GM21423 (cell line): ENCODE measurements around the gene COL1A2.

Source experiments
- ATAC-seq: cut with Tn5 transposase; IDR thresholded peaks from one replicate; pipeline ENCODE4 v1.9.1; 2021; ENCODE audit warnings: mild to moderate bottlenecking, moderate library complexity; ENCODE audit not compliant: unreplicated experiment

Gene COL1A2

DNA sequence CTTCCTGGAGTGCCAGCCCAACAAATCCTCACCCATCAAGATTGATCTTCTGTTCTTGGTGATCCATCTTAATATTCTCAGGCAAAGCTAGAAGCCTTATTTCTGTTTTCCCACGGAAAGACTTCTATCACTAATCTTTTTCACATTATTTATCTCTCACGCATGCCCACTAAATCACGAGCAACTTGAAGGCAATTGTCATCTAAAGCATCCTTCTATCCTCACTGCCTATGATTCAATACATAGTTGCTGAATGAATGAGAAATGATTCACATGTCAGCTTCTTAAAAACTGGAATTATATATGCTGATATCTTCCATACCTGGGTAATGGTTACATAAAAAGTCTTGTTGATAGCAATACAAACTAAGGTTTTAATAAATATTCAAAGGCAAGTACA lies 12.6 kb upstream of the COL1A2 start:
- no peak for ATAC-seq

DNA sequence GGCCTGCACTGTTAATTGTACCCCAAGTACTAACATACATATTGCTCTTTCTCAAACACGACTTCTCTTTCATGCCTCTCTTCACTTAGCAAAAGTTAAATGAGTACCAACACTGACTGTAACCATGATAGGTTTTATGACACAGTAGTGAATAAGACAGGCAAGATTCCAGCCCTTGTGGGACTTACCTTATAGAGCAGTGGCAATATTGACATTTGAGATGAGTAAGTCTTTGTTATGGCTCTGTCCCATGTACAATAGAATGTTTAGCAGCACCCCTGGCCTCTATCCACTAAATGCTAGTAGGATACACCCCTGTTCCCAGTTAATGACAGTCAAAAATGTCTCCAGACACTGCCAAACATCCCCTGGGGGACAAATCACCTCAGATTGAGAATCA lies 11.9 kb upstream of the COL1A2 start:
- ATAC-seq = no peak

DNA sequence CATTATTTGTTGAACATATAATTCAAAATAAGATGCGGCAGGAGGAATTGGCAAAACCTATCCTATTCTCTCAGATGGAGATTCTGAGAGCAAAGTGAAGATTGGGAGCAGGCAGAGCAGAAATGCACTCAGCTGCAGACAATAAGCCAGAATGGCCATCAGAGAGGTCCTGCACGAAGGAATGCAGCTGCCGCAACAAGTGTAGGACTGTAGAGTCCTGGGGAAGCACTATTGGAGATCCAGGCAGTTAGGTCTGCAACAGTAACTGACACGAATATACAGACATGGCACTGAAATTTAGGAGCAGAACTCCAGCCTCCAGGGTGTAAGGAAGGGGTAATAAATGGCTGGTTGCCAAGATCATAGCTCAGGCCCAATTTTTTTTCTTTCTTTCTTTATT lies 10.4 kb upstream of the COL1A2 start:
- ATAC-seq = no peak

DNA sequence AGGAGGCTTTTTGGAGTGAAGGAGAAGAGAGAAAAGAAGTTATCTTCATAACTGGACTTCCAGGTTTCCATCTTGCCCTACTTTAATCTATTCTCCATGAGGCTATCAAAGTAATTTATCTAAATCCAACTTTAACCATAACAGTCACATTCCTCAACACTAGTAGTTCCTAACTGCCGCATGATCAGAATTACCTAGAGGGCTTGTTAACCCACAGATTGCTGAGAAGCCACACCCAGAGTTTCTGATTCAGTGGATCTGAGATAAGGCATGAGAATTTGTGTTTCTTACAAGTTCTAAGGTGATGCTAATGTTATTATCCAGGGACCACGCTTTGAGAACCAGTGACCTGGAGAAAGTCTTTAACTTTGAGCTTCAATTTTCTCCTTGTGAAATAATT lies 8.3 kb upstream of the COL1A2 start:
- ATAC-seq = no peak

DNA sequence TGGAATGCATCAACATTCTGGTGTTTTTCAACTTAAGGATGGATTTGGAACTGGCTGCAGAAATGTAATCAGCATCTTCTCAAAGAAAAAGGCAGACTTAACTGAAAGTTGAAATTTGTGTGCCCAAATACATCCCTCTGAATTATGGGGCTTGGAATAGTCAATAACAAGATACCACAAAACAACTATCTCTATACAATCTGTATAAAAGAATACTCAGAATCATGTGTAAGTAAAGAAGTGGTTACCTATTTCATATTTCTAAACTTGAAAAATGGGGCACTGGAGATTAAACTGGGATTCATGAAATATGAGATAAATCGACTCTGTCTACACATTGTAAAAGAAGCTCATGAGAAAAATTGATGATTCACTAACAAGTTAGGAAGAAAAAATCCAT lies 6.2 kb upstream of the COL1A2 start:
- no peak for ATAC-seq

DNA sequence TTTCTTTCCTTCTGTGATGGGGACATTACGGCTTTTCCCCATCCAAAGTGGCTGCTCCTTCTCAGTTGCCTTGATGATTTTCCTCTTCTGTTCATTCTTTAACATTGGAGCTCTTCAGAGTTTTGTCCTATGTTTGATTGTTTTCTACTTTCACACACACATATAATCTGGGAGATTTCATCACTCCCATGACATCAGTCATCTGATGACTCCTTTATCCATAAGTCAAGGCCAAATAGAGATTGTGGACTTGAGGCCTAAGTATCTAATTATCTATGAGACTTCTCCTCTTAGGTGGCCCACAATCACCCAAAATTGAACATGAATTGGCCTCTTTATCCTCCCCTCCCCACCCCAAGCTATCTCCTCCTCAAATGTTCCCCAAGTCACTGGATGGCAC lies 5.3 kb upstream of the COL1A2 start:
- no peak for ATAC-seq

DNA sequence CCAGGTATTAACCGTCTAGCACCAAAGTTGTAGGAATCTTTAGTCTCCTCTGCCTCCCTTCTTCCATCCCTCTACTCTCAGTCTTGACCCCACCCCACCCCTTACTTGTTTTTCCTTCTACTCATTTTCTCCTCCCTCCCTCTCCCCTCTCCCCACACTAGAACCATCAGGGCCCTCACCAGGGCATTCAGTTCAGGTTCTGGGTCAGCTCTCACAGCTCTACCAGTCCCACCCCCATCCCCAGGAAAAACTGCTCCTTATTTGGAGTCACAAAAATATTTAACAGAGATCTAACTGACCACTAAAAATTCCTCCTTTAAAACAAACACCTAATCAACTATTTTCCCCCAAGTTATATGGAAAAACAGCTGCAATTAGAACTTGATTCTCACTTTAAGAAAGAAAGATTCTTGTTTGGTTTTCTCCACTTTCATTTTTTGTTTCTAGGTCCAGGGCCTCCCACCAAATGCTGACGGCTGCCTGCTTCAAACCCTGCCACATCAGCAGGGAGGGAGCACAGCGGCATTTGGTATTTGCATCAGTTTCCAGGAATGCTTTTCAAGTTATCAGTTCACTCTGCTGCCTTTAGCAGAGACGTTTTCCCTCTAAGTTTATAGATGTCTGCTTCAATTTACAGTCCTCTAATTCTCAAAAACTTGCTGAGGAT lies 2.8 kb upstream of the COL1A2 start:
- ATAC-seq = no peak

DNA sequence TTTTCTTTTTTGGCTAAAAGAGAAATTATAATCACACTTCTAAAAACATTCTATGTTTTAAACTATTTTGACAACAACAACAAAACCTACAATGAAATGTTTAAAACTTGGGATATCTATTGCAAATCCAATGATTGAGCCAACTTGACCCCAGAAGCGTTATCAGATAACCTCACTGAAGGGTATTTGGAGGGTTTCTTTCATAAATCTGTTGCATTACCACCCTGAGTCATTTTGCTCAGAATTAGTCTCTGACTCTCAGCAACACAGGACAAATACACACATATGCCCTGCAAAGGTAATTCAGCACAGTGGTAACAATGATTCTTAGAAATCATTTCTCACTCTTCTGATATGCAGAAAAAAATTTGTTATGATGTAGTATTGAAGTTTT lies 2.3 kb upstream of the COL1A2 start:
- no peak for ATAC-seq

DNA sequence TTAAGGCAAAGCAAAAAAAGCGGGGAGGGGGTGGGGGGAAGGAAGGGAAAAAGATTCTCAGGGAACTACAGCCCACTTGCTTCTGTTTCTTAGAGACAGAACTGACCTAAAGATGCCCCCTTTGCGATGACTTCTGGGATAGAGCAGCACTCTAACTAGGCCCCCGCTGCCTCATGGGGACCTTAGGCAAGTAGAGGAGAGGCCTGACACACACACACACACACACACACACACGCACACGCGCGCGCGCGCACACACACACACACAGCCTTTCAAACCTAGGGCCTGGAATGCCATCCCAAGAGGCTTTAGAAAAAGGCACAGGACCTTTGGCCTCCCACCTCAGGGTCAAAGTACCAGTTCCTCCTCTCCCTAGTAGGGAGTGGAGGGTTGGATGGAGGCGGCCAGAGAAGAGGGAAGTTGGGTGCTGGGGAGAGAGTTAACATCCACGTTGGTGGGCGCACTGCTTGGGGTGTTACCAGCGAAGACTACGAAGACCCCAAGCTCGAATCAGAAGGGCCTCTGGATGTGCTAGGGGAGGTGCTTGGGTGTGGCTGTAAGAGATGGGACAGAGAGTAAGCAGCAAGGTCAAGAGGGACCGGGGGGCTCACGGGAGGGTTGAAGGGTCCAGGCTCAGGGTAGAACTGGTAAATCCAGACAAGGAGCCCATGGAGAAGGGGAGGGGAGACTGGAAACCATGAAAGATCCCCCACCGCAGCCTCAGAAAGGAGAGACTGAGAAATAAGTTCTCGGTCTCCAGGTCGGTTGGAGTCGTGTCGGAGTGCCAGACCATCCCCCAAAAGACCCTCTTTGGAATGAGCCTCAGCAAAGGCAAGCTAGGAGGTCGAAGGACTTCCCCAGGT lies 1.2 kb upstream of the COL1A2 start:
- ATAC-seq = no peak

DNA sequence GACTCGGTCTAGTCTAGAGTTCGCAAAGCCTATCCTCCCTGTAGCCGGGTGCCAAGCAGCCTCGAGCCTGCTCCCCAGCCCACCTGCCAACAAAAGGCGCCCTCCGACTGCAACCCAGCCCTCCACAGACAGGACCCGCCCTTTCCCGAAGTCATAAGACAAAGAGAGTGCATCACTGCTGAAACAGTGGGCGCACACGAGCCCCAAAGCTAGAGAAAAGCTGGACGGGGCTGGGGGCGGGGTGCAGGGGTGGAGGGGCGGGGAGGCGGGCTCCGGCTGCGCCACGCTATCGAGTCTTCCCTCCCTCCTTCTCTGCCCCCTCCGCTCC lies 622 bp upstream of the COL1A2 start:
- no peak for ATAC-seq

DNA sequence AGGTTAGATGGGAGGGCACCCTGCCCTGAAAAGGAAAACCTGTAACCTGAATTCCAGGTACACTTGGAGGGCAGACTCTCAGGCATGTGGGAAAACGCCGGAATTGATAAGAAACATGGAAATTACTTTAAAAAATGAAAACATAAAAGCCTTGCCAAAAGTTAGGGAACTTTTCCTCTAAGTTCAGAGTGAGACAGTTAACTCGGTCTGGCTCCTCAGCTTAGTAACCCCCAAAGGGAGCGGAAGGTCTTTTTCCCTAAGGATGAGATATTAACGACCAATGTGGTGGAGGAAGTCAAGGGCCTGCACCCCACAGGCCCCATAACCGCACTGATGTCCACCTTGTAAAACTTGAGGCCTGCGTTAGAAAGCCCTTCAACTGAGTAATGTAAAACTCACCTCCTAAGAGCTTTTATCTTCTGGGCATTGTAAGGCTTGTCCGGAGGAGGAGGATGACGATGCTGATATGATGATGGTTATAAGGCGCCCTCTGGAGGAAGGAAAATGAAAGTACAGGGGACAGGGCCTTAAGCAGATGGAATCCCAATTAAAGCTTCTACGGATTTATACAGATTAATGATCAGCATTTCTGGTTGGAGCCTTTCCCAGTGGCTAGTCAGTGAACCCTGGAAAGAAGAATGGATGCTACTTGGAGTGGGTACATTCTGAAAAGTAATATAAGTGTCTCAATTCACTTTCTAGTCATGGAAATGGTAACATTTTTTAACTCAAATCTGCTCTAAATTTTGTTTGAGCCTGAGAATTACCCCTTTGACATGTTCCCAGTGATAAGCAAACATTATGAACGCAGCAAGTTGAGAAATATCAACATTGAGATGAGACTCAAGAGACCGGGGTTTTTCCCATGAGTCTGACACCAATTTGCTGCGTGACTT lies 694 bp downstream of the COL1A2 start:
- ATAC-seq = peak; percentile 88

DNA sequence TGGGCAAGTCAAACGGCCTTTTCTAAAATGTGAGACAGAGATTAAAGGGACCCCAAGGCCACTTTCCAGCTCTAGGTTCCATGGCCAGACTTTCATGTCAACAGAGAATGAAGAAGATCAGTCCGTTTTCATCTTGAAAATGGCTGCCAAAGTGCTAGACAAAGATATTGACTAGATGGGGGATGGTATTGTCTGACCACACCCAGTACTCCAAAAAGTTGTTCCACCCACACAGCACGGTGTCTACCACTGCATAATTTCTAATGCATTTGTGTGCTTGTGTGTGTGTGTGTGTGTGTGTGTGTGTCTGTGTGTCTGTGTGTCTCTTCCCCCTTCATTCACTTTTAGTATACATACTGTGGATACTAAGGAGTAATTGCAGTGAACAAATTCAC lies 1.3 kb downstream of the COL1A2 start:
- ATAC-seq = no peak

DNA sequence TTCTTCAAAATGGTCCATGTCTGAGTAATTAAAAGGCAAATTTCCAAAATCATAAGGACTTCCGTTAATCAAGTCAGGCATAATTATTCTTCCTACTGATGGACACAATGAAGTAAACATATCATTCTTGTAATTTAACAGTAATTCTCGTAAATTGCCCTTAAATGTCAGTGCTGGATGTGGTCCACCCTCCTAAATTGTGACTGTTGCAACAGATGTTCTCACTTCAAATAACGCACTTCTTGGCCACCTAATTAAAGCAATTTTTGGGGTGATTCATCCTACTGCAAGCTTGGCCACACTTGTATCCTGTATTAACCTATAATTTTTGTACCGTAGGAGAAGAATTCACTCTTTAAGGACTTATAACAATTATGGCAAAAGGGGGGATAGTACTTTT lies 1.9 kb downstream of the COL1A2 start:
- no peak for ATAC-seq

DNA sequence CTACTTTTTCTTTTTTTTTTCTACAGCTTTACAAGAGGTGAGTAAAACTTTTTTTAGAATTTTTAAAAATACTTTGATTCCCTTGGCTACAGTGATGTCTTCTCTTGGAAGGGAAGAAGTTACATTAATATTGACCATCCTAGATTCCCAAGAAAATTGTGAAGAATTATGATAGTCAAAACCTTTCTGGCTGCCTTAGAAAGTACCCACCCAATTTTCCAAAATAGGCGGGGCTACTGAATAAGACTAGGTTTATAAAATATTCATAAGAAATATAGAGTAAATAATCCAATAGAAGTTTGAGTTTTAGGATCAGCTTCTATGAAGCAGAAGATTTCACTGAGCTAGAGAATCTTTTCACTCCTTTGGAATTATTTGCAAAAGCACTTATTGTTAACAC lies 3.0 kb downstream of the COL1A2 start:
- no peak for ATAC-seq

DNA sequence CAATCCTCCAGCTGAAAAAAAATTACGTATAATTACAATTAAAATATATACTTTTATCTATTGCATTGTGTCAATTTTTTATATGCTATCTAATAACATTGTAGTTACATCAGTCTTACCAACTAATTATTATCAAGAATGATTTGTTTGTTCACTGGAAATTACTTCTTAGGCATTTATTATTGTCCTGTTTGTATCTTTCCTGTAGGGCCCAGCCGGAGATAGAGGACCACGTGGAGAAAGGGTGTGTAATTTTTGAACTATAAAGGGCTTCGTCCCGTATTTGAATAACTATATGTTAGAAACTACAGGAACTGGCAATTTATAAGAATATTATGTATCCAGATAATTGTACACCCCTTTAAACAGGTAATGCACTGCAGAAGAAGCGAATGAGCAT lies 4.1 kb downstream of the COL1A2 start:
- no peak for ATAC-seq

DNA sequence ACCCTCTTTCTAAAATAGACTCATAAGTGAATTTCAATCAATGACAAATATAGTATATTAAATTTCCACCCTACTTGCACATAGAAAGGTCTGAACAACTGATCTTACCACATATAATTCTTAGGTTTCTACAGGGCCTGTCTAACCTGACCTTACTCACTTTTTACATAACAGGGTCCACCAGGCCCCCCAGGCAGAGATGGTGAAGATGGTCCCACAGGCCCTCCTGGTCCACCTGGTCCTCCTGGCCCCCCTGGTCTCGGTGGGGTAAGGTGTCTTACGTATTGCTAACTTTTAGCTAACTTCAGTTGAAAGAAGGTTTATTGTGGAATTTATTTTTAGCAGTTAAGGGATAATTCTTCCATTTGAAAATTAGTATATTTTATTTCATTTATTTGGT lies 5.3 kb downstream of the COL1A2 start:
- ATAC-seq = no peak

DNA sequence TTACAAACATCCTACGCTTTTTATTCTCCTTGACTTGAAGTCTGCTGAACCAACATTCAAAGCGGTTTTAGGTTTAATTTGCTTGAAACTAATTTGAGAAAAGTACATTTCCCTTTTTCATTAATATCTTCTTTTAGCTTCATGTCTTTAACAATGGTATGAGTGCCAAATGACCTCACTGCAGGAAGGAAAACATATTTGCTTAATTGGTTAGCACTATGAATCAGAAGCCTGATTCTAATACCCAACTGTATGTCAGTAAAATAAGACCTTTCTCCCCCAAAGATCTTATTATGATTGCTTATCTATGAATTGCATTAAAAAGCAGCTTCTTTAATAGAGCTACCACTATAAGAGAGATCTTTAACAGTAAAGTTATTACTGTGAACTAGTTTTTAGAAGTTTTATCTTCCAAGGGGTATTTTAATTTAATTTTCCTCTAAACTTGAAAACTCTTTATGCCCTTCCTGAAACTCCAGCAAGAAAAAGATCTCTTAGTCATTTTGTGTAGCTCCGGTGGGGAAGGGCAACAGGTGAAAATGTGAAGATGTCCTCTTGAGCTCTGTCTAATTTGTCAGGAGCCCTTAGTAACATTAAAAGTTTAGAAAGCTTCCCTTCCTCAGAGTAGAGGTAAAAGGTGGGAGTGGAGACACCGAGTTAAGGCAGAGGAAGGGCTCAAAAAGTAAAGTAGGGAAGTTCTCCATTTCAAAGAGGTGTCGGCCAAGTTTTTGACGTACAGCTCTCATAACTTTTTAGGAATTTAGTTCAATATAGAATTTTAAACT lies 6.1 kb downstream of the COL1A2 start:
- ATAC-seq = no peak

DNA sequence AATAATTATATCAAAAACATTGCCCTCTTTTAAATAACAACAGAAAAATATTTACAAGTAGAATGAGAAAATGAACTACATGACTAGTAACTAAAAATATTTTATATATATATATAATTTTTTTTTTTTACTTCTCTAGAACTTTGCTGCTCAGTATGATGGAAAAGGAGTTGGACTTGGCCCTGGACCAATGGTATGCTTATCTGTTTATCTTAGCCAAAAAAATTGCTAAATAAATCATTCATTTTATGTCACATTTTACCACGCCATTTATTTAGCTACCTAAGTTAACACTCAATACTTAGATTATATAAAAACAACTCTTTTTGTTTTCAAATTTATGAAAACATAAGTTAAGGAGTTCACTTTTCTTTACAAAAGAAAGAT lies 6.7 kb downstream of the COL1A2 start:
- no peak for ATAC-seq

DNA sequence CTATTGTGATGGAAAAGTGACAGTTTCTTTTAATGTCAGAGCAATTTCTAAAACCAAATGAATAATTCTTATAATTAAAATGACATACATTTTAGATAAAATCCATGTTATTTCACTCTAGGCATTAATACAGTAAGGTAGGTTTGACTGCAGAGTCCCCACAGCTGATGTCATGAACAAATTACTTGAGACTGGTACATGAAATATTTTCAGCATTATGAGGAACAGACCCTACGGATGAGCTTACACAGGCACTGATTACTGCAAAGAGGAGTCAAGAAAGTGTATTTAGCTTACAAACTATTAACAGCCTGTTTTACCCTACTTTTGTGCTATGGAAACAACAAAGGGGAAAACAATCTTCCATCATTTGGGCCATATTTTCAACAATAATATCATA lies 8.9 kb downstream of the COL1A2 start:
- no peak for ATAC-seq

DNA sequence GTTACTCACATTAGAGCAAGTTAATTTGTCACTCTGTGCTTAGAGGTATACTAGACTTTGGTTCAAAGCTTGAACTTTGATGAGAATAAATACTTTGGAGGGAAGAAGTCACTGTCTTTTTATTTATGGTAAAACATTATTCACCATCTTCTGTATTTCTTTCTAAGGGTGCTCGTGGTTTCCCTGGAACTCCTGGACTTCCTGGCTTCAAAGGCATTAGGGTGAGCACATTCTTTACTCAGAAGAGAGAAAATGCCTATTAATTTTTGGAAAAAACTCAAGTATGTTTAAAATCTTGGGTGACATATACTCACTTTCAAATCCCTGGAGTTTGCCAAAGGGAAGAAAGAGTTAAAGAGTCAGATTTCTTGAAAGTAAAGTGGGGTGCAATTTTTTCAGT lies 10.8 kb downstream of the COL1A2 start:
- no peak for ATAC-seq

DNA sequence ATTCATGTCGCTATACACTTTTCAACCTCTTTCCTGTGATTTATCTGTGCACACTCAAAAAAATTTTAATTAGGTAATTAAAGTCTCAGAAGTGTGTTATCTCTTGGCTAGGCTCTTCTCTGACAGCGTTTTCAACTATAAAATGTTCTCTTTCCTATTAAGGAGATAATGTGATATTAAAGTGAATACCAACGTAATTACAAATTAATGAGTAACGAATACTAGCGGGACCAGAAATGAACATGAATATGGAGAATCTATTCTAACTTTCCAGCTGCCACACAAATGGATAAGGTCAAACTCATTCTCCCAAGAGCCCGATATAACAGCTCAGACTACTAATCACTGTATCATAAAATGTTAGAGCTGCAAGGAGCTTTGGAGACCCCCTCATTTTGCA lies 12.0 kb downstream of the COL1A2 start:
- ATAC-seq = no peak
